ENCODE data around the gene FNDC4.
"Not testable (repeated sequence)": the region's sequence is repeated elsewhere in the genome, so short reads cannot be mapped to it uniquely, and the experiment has no call there.

The FNDC4 gene

GRCh38 chr2:27494944-27495554 lies at the start of gene FNDC4:
FNDC4 (minus strand) TSS chr2:27495200; CDS start chr2:27494679, 521 bp downstream.
- DNase-seq (ENCODE audit: low spot score): peak; percentile 47

- DNase-seq (ENCODE audit: low spot score): no peak
These were observed 49.3 kb upstream of the FNDC4 start for GRCh38 chr2:27544143-27544821.

- DNase-seq (ENCODE audit: low spot score): not testable (repeated sequence)
These were observed 44.6 kb upstream of the FNDC4 start for GRCh38 chr2:27539649-27540048.

DNA sequence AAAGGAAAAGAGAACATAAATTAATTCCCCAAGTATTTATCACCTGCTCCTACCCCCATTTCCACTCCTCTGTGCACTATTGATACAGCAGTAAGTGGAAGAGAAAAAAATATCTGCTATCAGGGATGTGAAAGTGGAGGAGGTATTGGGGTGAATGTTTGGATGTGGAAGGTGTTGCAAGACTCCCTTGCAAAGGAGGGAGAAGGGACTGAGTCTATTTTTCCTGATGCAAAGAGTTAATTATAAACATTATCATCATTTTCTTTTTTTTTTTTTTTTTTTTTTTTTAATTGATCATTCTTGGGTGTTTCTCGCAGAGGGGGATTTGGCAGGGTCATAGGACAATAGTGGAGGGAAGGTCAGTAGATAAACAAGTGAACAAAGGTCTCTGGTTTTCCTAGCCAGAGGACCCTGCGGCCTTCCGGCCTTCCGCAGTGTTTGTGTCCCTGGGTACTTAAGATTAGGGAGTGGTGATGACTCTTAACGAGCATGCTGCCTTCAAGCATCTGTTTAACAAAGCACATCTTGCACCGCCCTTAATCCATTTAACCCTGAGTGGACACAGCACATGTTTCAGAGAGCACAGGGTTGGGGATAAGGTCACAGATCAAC lies 43.9 kb upstream of the FNDC4 start:
- DNase-seq (ENCODE audit: low spot score): not testable (repeated sequence)

DNA sequence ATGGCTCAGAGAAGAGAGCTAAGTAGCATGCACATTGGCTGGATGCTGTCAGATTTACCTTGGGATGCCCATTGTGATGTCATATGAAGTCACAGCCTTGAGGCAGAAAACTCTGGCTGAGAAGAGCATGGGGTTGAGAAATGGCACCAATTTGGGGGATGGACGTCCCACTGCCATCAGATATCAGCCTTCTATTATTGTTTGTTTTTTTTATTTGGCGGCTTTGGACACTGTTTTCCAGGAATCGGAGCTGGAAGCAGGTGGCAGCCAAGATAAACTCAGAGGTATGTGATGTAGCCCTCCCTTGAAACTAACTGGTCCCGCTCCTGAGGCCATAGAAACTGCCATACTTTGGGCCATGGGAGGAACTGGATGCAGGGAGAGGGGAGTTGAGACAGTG lies 42.3 kb upstream of the FNDC4 start:
- DNase-seq (ENCODE audit: low spot score): no peak

DNA sequence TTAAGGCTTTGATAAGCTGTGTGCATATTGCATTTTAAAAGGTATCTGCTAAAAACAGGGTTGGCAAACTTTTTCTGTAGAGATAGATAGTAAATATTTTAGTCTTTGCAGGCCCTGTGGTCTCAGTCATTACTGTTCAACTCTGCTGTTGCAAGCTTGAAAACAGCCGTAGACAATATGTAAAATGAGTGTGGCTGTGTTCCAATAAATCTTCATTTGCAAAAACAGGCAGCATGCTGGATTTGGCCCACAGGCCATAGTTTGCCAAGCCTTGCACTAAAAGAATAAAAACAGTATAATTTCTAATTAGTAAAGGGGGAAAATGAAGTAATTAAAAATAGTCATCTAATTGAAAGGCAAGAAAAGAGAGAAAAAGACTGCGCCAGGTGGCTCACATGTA lies 37.0 kb upstream of the FNDC4 start:
- no peak for DNase-seq (ENCODE audit: low spot score)

GRCh38 chr2:27527182-27527581 lies 32.2 kb upstream of the FNDC4 start:
- no peak for DNase-seq (ENCODE audit: low spot score)

- DNase-seq (ENCODE audit: low spot score): no peak
These were observed 27.5 kb upstream of the FNDC4 start for GRCh38 chr2:27522400-27522945.

DNA sequence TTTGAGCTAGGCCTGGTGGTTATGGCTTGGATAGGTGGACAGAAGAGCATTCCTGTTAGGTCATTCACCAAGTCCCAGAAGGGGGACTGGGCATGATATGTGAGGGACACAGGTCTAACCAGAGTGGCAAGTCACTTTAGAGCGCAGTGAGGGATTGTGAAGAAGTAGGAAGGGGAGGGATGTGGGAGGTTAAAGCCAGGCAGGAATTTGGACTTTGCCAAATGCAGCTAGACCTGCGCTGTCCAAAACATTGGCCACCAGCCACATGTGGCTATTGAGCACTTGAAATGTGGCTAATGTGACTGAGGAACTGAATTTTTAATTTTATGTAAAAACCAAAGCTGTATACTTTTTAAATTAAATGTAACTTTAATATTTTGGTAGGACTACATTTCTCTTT lies 25.3 kb upstream of the FNDC4 start:
- no peak for DNase-seq (ENCODE audit: low spot score)

DNA sequence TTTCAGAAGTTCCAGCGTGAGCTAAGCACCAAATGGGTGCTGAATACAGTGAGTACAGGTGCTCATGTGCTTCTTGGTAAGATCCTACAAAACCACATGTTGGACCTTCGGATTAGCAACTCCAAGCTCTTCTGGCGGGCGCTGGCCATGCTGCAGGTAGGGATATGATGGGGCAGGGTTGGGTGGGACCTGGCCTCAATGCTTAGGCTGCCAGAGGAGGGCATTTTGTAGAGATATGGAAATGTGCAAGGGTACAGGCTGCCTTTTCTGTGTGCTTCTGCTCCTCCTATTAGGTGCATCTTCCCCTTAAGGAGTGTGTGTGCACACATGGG lies 23.7 kb upstream of the FNDC4 start:
- no peak for DNase-seq (ENCODE audit: low spot score)

DNA sequence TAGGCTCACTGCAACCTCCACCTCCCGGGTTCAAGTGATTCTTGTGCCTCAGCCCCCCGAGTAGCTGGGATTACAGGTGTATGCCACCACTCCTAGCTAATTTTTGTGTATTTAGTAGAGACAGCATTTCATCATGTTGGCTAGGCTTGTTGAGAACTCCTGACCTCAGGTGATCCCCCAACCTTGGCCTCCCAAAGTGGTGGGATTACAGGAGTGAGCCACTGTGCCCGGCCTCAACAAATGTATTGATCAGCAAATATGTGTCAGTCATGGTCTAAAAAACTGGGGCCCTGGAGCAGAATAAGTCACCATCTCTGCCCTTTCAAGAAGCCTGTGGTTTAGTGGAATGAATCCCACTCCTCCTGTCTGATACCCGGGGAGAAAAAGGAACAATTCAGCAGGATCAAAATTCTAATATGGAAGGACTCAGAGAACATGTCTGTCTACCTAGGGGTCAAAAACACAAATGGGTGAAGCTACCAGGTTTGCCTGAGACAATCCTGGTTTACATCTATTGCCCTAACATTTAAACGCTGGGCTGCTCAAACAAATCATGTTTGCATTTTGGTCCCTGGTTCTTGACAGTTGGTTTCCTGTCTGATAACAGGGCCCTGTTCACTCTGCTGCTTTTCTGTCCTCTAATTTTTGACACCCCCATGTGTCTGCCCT lies 23.2 kb upstream of the FNDC4 start:
- DNase-seq (ENCODE audit: low spot score): no peak

DNA sequence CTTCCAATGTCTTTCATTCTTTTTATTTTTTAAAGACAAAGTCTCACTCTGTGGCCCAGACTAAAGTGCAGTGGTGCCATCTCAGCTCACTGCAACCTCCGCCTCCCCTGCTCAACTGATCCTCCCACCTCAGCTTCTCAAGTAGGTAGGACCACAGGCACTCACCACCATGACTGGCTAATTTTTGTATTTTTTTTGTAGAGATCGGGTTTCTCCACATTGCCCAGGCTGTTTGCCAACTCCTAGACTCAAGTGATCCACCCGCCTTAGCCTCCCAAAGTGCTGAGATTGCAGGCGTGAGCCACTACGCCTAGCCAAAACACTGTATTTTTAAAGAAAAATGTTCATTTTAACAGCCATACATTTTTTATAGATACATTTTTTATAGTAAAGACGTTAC lies 14.3 kb upstream of the FNDC4 start:
- DNase-seq (ENCODE audit: low spot score): no peak

GRCh38 chr2:27507293-27507692 lies 12.3 kb upstream of the FNDC4 start:
- DNase-seq (ENCODE audit: low spot score): no peak

GRCh38 chr2:27506587-27506986 lies 11.6 kb upstream of the FNDC4 start:
- no peak for DNase-seq (ENCODE audit: low spot score)

GRCh38 chr2:27502142-27502541 lies 7.1 kb upstream of the FNDC4 start:
- DNase-seq (ENCODE audit: low spot score): peak; percentile 46

DNA sequence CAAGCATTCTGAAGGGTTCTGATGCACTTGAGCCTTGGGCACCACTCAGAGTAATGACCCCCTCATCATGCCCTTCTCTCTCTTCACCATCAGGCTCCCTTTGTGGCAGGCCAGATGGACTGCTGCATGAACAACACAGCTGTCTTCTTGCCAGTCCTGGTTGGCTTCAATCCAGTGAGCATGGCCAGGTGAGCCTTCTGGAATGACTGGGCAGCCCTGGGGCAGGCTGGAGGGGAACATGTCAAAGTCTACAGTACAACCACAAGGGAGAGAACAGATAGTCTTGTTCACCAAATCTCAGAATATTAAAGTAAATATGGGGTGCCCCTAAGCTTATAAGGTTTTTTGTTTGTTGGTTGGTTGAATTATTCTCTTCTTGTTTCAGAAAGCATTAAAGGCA lies 6.0 kb upstream of the FNDC4 start:
- no peak for DNase-seq (ENCODE audit: low spot score)

DNA sequence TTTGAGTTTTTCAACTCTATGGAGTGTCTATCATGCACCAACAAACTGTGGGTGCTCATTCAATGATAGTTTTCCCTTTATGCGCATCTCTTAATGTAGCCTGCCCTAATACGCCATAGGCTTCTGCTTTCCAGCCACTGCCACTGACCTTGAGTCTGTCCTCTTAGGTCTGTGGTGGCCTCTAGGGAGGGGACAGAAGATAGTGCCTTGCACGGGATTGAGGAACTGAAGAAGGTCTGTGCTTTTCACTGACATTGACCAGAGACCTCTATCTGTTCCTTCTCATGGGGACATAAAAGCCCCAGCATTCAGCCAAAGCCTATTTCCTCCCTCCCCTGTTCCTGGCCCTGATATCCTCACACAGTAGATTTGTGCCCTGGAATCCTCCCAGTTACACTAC lies 4.0 kb upstream of the FNDC4 start:
- no peak for DNase-seq (ENCODE audit: low spot score)

DNA sequence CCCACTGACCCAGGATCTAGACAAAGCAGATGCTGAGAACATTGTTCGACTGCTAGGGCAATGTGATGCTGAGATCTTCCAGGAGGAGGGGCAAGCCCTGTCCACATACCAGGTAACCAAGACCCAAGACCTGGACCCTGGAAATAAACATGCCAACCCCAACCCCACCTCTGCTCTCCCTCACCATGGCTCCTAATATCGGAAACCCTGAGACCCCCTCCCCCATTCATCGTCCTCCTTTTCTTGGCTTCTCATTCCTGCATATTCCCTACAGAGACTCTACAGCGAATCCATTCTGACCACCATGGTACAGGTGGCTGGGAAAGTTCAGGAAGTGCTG lies 2.3 kb upstream of the FNDC4 start:
- no peak for DNase-seq (ENCODE audit: low spot score)

DNA sequence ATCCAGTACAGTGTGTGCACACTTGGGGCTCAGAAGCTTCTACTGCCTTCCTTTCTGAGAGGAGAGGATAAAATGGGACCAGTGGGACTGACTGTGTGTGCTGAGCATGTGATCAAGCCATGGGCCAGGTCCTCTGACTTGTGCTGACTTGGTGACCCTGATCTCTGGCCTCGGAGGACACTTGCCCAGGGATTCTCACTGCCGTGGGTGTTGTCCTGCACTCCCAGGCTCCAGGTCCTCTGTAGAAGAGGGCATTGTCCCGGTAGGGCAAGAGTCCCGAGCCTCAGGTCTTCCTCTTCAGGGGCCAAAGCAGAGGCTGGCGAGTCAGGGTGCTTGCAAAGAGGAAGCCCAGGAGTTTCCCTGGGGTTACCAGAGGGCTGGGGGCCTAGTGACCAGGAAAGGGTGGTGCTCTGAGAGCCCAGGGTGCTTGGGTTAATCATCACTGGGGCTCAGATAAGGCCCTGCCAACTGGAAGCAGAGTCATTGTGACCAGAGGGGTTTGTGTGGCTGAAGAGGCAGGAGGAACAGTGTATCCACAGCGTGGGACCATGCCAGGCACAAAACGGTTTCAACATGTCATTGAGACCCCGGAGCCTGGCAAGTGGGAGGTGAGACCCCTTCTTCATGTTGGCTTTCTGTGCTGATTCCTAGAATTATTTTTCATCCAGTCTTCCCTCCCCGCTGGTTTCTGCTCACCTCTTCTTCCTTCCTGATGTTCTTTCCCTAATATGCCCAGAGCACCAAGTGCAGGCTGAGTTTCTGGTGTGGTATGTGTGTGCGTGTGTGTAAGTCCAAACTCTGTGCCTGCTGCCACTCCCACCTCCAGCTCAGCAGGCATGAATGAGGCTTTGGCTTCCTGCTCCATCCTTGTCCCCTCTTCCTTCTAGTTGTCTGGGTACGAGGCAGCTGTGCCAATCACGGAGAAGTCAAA lies 1.6 kb upstream of the FNDC4 start, which contains the start of gene GCKR:
GCKR (plus strand) TSS at position 483 of the 931 bp plus-strand sequence; CDS start at position 549, 66 bp downstream.
- peak; percentile 17 for DNase-seq (ENCODE audit: low spot score)

DNA sequence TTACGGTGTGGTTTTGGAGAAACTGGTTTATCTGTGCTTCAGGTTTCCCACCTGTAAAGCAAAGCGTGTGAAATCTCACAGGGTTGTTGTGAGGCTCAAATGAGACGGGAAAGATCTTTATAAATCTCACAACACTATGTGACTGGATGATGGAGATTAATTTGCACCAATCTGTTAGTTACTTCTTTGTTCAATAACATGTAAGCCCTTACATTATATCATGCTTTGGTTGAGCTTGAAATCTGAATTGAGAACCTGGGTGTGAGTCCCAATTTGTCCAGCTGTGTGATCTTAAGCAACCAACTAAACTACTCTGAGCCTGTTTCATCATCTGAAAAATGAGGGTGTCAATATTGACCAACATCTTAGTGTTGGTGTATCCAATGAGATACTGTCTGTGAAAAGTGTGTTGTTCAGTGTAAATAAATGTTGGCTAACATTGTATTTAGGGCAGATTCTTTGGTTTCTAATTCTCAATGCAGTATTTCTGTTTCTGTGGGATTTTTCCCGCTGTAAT lies 898 bp upstream of the FNDC4 start:
- DNase-seq (ENCODE audit: low spot score): no peak

DNA sequence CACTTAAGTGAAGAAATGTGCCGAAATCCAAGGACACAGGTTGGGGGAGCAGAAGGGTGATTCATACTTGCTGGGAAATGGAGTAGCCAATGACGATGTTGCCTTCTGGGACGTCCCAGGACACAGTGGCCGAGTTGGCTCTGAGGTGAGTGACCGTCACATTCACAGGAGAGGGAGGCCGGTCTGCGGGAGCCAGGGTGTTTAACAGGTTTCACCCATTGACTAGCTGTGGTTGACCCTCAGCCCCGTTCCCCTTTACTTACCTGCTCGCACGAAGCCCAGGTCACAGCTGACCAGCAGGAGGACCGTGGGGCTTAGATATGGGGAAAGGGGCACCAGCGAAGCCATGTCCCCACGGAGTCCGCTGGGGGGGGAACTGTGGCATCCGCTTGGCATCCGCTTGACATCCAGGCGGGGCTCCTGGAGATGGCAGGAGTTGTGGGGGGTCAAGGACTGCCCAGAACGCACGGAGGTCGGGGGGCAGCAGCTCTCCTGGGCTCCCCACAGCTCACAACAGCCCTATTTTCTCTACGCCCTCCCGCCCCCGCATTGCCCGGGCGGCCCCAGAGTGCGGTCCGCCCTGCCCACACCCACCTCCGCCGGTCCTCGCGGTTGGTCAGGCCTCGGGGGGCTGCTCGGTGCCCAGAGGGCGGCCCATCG lies 586 bp downstream of the FNDC4 start:
- peak; percentile 27 for DNase-seq (ENCODE audit: low spot score)
